NCI-H526 (cell line): Measurements from ENCODE around the gene HOXB5.

Experiments
- DNase-seq, 2 experiments: peaks; one replicate each; lab custom pipeline; 2025; lab: John Stamatoyannopoulos, UW

Gene HOXB5

GRCh38 chr17:48575066-48575582, 18.5 kb downstream of the HOXB5 start:
- DNase-seq = peak in 1 of 2 experiments; percentile 34

DNA sequence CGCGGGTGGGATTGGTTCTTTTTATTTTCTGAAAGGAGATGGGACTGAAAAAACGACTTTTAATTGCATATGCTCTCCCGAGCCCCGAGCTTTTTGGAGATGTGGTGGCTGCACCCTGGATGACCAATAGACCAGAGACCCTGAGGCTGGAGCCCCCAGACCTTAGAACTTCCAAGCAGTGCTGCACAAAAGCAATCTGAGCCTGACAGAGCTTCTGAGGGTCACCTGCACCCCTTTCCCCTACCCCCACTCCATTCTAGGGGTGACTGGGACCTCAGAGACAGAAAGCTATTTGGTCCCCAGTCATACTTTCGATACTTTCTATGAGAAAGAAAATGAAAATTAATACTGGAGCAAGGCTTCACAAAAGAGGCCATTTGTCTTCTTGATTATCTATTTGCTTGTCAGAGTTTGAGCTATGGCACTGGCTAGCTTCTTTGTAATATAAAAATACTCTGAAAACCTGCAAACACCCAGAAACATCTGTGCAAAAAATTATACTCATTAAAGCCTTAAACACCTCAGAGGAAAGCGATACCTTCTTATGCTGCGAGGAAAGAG, 19.0 kb downstream of the HOXB5 start:
- DNase-seq = no peak

- DNase-seq = no peak
Observed at GRCh38 chr17:48571826-48572417, 21.7 kb downstream of the HOXB5 start.

DNA sequence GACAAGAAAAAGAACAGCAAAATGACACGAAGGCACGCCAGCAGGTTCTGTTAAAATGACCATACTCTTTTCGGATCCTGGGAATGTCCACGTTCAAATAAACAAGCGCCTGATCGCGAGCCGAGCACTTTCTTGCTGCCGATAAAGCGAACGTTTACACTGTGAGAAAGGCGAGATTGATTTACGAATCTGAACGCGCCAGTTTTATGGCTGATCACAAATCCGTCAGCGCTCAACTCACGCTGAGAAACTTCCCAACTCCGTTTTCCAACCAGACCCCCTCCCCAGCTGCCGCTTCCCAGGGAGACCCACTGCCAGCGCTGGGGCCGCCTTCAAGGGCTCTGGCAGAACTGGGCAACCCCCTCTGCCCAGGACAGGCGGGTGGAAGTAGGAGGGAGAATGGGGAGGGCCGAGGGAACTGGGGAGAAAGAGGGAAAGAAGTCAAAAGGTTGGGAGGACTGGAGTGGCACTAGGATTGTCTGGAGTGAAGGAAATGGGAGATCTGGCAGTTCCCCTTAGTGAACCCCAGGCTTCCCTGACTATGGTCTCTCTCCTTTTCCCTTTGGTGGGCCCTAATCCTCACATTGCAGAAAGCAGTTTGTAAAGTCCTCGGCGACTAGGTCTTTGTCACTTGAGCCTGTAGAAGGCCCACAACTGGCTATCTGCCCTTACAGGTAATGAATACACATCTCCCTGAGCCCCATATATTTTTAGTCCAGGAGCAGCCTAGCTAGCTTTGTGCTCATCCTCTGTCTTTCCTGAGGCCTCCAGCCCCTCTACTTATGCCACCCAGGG, 22.4 kb downstream of the HOXB5 start:
- no peak for DNase-seq

GRCh38 chr17:48570325-48571023, 23.1 kb downstream of the HOXB5 start:
- no peak for DNase-seq

GRCh38 chr17:48569674-48570324, 23.8 kb downstream of the HOXB5 start:
- DNase-seq = no peak

- DNase-seq = no peak
Observed at GRCh38 chr17:48569240-48569582, 24.4 kb downstream of the HOXB5 start.

DNA sequence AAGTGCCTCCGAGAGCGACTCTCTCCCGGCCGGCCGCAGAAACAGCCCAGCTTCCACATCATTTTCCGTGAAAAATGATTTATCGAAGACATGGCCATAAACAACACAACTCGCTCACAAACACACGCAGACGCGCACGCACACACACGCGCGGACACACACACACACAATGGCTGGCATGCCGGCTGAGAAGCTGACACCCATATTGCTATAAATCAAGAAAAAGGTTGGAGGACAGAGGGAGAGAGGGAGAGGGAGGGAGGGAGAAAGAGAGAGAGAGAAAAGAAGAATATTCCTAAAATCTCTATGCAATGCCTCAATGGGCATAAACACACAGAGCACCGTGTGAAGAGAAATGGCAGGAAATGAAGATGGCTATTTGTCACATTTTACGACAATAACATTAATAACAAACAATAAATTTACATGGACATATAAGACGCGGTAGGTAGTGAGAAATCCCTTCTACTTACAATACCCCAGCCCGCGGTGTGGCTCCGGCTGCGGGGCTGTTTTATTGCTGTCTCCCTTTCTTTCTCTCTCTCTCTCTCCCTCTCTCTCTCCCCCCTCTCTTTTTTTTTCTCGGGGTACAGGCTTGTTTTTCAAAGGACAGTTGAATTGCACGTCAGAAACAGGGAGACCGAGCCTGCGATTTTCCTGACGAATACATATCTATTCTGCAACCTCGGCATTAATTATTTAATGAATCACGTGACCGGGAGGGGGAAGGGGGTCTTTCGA, 24.9 kb downstream of the HOXB5 start:
- no peak for DNase-seq

GRCh38 chr17:48567646-48568354, 25.8 kb downstream of the HOXB5 start:
- DNase-seq = no peak

- DNase-seq = no peak
Observed at GRCh38 chr17:48567209-48567608, 26.4 kb downstream of the HOXB5 start.

DNA sequence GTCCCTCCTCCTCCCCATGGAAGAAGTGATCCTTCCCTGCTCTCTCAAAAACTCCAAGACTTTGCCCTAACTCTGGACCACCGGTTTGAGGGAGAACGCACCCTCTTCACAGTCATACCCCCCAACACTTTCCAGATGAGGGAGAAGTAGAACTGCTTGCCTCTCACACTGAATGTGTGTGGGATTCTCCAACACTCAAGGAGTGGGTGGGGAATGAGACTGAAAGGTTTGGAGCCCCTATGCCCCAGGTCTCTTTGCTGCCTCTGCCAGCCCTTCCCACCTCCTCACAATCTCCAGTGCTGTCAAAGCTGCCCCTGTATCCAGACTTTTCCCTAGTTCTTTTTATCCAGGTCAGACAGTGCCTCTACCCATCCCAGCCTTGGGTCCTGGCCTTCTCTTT, 26.9 kb downstream of the HOXB5 start:
- no peak for DNase-seq

GRCh38 chr17:48565925-48566710, 27.5 kb downstream of the HOXB5 start:
- DNase-seq = no peak

DNA sequence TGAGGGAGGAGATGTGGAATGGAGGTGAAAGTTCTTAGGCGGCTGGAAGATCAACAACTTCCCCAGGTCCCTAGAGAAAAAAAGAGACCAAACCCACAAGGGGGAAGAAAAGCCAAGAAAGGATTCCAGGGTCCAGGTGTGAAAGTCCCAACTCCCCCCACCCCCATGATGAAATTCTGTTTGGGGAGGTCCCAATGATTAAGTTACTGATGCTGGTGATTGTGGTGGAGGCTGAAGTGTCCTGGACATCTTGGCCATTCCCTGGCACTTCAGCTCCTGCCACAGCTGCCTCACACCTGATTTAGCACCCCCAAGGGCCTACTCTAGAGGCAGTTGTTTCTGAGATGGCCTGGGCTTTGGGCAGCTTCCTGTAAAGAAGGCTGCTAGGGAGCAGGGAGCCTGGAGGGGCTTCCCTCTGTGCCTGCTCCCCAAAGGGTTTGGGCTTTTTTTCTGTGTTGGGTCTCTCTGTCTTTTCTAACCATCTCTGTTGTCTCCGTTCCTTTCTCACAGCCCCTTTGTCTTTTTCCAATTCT, 28.5 kb downstream of the HOXB5 start:
- no peak for DNase-seq

- DNase-seq = peak in 1 of 2 experiments; percentile 48
Observed at GRCh38 chr17:48564188-48565021, 29.2 kb downstream of the HOXB5 start.

DNA sequence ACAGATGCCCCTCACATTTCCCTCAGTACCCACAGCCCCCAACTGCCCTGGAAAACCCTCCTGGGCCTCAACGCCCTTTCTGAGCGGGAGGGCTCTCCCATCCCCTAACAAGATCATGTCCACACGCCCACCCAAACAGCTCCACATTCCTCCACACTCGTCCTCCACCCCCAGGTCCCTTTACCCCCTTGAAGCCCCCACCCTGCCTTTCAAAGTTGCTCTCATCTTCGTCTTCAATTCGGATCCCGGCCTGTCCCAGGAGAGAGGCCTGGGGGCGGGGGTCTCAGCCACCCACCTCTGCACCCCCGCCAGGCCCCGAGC, 29.8 kb downstream of the HOXB5 start:
- no peak for DNase-seq

GRCh38 chr17:48563385-48563838, 30.2 kb downstream of the HOXB5 start:
- DNase-seq = no peak

DNA sequence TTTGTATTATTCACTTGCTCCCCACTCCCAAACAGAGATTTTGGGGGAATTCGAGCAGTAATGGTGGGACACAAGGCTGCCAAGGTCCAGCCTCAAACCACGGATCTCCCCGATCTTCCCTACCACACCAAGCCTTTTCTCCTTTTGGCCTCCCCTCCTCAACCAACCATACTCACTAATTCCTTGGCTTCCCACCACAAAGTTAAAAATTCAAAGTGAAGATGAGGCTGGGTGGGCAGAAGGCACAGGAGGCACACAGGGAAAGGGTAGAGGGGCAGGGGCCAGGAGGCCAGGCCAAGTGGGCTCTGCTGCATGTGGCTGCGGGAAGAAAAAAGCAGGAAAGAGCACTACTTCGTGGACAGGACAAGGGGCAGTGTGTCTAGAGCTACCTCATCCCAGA, 30.6 kb downstream of the HOXB5 start:
- no peak for DNase-seq

DNA sequence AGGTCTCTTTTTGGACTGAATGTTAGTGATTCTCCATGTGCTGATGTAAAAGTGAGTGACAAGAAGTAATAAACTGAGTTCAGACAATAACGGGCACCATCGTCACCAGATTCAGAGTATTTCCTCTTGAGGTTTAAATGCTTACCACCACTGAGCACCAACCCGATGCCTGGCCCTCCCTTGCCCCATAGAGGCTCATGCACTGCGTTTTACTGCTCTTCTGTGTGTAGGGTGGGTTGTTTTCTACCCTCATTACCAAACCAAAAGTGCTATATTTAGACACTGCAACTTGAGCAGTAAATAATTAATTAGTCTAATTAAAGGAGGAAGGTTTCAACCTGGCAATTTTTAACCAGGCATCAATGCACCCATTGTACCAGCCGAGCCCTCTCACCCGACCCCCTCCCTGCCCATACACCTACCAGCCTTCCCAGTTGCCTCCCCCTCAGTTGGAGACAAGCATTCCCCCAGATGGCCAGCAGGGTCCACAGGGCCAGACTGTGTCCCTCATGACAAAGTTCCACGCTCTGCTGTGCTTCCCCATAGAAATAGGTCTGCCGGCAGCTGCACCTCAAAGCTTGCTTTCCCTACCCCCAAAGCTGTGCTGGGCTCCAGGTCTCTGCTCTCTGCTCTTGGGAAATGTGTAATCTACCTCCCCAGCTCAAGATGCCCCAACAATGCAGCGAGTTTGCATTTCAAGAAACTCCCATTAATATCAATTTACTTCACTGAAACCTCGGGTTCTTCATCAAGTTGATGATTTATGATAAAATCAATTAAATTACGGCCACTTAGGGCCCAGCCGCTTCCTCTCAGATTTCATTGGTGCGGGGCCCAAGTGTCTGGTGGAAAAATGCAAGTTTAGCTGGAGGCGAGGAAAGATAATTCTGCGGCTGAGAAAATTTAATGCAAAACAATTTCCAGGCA, 31.4 kb downstream of the HOXB5 start:
- DNase-seq = no peak
